Prostate gland (tissue), 2 donors: Measurements from ENCODE around the gene AGTR2. TPM values are rescaled to one million over a fixed set of nuclear protein-coding genes. Genes with fewer than 3 reads are reported as not detected.
"Not testable (repeated sequence)": the region's sequence is repeated elsewhere in the genome, so short reads cannot be mapped to it uniquely, and the experiment has no call there.

Experiments used
- DNase-seq: peaks from one replicate; pipeline ENCODE4 v3.0.0-alpha.2; 2019; ENCODE audit warnings: low spot score
- H3K27ac ChIP-seq, 2 donors: fragments of 200-600 bp; sonication (generic); 2 replicates each; pipeline ENCODE4 v1.5.1; 2017 to 2019
- H3K27me3 ChIP-seq: fragments of 200-600 bp; sonication (generic); replicated peaks from 2 replicates; pipeline ENCODE4 v1.5.1; 2019; ENCODE audit not compliant: insufficient read depth
- H3K36me3 ChIP-seq, 2 donors: fragments of 200-600 bp; sonication (generic); 1 replicate in 1 of 2; 2 replicates in 1 of 2; pipeline versions ENCODE4 v1.5.1 to v1.8.1; 2017 to 2019
- H3K4me1 ChIP-seq: fragments of 200-600 bp; sonication (generic); replicated peaks from 2 replicates; pipeline ENCODE4 v1.5.1; 2019
- H3K4me3 ChIP-seq, 2 donors: fragments of 200-600 bp; sonication (generic); 2 replicates each; pipeline ENCODE4 v1.5.1; 2017 to 2019
- H3K9me3 ChIP-seq: fragments of 200-600 bp; sonication (generic); 2 replicates; pipeline ENCODE4 v1.5.1; 2017
- CTCF ChIP-seq, 4 experiments: fragments of 200-600 bp in 2 of 4; fragments of 450-650 bp in 2 of 4; sonication (generic) in 2 of 4; IDR thresholded peaks; 1 replicate in 3 of 4; 2 replicates in 1 of 4; pipeline ENCODE4 v1.5.1; 2016 to 2019; ENCODE audit warnings: antibody characterized with exemption in 4 of 4, mild to moderate bottlenecking in 2 of 4, moderate library complexity in 2 of 4
- POLR2A ChIP-seq: fragments of 450-650 bp; IDR thresholded peaks from one replicate; pipeline ENCODE4 v1.6.1; 2016; ENCODE audit warnings: antibody characterized with exemption, mild to moderate bottlenecking
- POLR2AphosphoS5 ChIP-seq: sonication (generic); formaldehyde crosslinking; IDR thresholded peaks from one replicate; pipeline ENCODE4 v1.6.1; 2017; ENCODE audit warnings: antibody characterized with exemption
- WGBS: methylation state at CpG from one replicate; pipeline ENCODE4 v1.1.5; 2018; 5-methylcytosine and 5-hydroxymethylcytosine counted together
- intact Hi-C: fragments of 100-400 bp; cut with DNase I; formaldehyde crosslinking; loops from one replicate; pipeline ENCODE4 v1.14.2; 2022
- total RNA-seq, 2 donors: library from RNA; depleted of rRNA; stranded (reverse); fragments of >200 nt; gene quantifications; one replicate each; pipeline ENCODE4 v1.1.0, GENCODE V29; 2016

AGTR2 gene
- total RNA-seq, 2 donors from 2014 or later, result not detected

DNA sequence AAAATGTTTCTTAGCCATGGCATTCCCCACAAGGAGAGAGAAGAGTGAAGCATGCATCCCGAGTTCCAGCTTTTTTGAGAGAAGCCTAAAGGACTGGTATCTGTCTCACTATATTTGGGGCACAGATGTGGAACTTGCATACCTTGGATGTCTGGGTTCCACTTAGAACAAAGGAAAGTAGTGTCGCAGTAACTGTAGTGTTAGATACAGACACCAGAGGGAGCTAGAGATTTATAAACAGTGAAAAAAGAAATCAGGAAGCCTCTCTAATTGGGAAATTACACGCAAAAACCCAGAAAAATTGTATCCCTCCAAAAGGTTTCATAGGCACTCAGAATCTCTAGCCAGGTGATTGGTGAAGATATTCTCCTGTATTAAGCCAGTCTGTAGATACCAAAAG is 34.4 kb downstream of the AGTR2 start:
- Histone ChIP-seq H3K27me3 (no peaks in the 10 kb centered on the region), H3K4me1 (no peaks in the 10 kb centered on the region), H3K27ac (no peak overlapping the region), H3K9me3 (no peaks in the 10 kb centered on the region), H3K4me3 (no peak overlapping the region), H3K36me3 (no peaks in the 10 kb centered on the region)
- 4% methylated on average over 3 of the region's 3 CpGs for WGBS
- no peak for TF ChIP-seq POLR2AphosphoS5
- no peak for TF ChIP-seq POLR2A
- TF ChIP-seq CTCF (IDR thresholded peaks at IDR 0.05), result peak in 3 of 4 experiments; percentile 39 to 60 (median 58)
- intact Hi-C loops, result no loop called here
- peak; percentile 3 for DNase-seq

DNA sequence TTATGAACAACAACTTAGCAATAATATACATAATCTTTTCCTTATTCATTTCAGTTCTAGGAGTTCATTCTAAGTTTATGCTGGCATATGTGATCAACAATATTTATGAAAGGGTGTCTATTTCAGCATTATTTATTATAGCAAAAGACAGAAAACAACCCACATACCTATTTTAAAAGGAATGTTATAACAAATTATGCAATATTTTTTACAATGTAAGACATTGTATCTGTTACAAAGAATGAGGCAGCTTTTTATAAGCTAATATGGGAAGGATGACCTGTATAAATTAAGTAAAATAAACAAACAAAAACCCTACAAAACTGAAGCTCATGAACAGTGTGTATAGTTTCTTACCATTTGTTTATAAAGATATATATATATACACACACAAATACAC is 42.7 kb downstream of the AGTR2 start:
- no peak overlapping the region for H3K27ac ChIP-seq

DNA sequence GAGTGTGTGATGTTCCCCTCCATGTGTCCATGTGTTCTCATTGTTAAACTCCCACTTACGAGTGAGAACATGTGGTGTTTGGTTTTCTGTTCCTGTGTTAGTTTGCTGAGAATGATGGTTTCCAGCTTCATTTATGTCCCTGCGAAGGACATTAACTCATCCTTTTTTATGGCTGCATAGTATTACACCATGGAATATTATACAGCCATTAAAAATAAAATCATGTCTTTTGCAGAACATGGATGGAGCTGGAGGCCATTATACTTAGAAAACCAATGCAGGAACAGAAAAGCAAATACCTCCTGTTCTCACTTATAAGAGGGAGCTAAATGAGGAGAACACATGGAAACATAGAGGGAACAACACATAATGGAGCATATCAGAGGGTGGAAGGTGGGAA is 46.5 kb downstream of the AGTR2 start:
- intact Hi-C loops, H3K27ac ChIP-seq, H3K9me3 ChIP-seq, H3K4me1 ChIP-seq, H3K36me3 ChIP-seq, H3K4me3 ChIP-seq, DNase-seq, H3K27me3 ChIP-seq: not testable (repeated sequence)
- WGBS, result 96% methylated on average over 2 of the region's 2 CpGs

More for the DNA sequence above, 42.7 kb downstream of the AGTR2 start:
- intact Hi-C loops, result no loop called here
- no peaks in the 10 kb centered on the region for H3K9me3 ChIP-seq
- no peaks in the 10 kb centered on the region for H3K4me1 ChIP-seq
- no peak overlapping the region for H3K4me3 ChIP-seq
- no peak for TF ChIP-seq POLR2AphosphoS5
- TF ChIP-seq CTCF (IDR thresholded peaks at IDR 0.05), result no peak
- TF ChIP-seq POLR2A, result no peak
- no peaks in the 10 kb centered on the region for H3K36me3 ChIP-seq
- no peaks in the 10 kb centered on the region for H3K27me3 ChIP-seq
- no peak for DNase-seq
